ENCODE measurements around the gene PTGES3. TPM values are rescaled to one million over a fixed set of nuclear protein-coding genes. Genes with fewer than 3 reads are reported as not detected.

The PTGES3 gene
- polyA plus RNA-seq, 2 of the 4 experiments (the other 2 are of a cell fraction) = 272 to 406 TPM

DNA sequence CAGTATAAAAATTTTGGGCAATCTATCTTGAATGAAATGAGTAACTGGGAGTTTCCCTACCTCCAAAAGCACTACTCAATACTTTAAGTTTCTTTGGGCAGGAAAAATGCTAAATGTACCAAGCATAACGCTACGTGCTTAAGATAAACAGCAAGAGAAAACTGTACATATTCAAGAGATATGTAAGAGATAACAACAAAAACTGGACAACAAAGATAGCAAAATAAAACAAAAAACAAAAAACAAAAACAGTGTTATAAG lies 20.0 kb downstream of the PTGES3 start:
- POLR2A ChIA-PET = interaction anchor here (0.6 kb wide), 1 partner anchor 20 kb away, joined by 3 read pairs; the partner anchor contains the start of gene PTGES3
- no peak for FAIRE-seq

DNA sequence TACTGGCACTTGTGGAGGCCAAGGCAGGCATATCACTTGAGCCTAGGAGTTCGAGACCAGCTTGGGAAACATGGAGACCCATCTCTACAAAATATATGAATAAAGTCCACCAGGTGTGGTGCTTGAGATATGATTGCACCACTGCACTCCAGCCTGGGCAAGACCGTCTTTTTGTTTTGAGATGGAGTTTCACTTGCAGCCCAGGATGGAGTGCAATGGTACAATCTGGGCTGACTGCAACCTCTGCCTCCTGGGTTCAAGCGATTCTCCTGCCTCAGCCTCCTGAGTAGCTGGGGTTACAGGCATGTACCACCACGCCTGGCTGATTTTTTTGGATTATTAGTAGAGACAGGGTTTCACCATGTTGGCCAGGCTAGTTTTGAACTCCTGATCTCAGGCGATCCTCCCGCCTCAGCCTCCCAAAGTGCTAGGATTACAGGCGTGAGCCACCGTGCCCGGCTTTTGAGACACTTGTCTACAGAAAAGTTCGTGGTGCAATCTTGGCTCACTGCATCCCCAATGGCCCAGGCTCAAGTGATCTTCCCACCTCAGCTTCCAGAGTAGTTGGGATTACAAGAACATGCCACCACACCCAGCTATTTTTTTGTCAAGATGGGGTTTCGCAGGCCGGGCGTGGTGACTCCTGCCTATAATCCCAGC lies 26.0 kb downstream of the PTGES3 start:
- Histone ChIP-seq H3K4me1 (no peaks in the 10 kb centered on the region), H3K9me3 (no peaks in the 10 kb centered on the region), H3K27ac (no peak overlapping the region), H3K4me2 (no peak overlapping the region), H3K4me3 (no peak overlapping the region)
- POLR2A ChIA-PET = interaction anchor here (0.5 to 1.0 kb wide), 3 partner anchors 22 to 26 kb away, joined by 3 to 4 read pairs (median 3); partner anchors contain the start of gene PTGES3
- DNase-seq (ENCODE audit: low read depth in 1 of 2, low spot score in 1 of 2) (no peak), FAIRE-seq (no peak), ATAC-seq (peak in 1 of 2 experiments; percentile 16; a peak in 3 of 6 replicates)
- TF ChIP-seq PHF8 (IDR thresholded peaks at IDR 0.05; ENCODE audit: borderline replicate concordance, low read depth) = no peak
- no peak for TF ChIP-seq NFE2L2 (conservative IDR thresholded peaks at IDR 0.05; ENCODE audit: low read length)
- no peak for TF ChIP-seq FOXS1 (CRISPR knock-in tag; IDR thresholded peaks at IDR 0.05)
- no peak for TF ChIP-seq EHMT2 (IDR thresholded peaks at IDR 0.05; ENCODE audit: low read depth)
- no peak for TF ChIP-seq RFX5 (IDR thresholded peaks at IDR 0.05)
- no peak for TF ChIP-seq HOXA7 (CRISPR knock-in tag; IDR thresholded peaks at IDR 0.05)
- TF ChIP-seq, protein P1, sequence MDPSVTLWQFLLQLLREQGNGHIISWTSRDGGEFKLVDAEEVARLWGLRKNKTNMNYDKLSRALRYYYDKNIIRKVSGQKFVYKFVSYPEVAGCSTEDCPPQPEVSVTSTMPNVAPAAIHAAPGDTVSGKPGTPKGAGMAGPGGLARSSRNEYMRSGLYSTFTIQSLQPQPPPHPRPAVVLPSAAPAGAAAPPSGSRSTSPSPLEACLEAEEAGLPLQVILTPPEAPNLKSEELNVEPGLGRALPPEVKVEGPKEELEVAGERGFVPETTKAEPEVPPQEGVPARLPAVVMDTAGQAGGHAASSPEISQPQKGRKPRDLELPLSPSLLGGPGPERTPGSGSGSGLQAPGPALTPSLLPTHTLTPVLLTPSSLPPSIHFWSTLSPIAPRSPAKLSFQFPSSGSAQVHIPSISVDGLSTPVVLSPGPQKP (IDR thresholded peaks at IDR 0.05; ENCODE audit: low read depth, low read length) = no peak
- no peak for TF ChIP-seq CBX2 (IDR thresholded peaks at IDR 0.05; ENCODE audit: borderline replicate concordance, low read depth)
- no peak for TF ChIP-seq HEYL (CRISPR knock-in tag; IDR thresholded peaks at IDR 0.05)
- no peak for TF ChIP-seq RNF2 (IDR thresholded peaks at IDR 0.05; ENCODE audit: borderline replicate concordance, low read depth)
- no peak for TF ChIP-seq ZNF302 (CRISPR knock-in tag; IDR thresholded peaks at IDR 0.05)
- TF ChIP-seq, protein P2, sequence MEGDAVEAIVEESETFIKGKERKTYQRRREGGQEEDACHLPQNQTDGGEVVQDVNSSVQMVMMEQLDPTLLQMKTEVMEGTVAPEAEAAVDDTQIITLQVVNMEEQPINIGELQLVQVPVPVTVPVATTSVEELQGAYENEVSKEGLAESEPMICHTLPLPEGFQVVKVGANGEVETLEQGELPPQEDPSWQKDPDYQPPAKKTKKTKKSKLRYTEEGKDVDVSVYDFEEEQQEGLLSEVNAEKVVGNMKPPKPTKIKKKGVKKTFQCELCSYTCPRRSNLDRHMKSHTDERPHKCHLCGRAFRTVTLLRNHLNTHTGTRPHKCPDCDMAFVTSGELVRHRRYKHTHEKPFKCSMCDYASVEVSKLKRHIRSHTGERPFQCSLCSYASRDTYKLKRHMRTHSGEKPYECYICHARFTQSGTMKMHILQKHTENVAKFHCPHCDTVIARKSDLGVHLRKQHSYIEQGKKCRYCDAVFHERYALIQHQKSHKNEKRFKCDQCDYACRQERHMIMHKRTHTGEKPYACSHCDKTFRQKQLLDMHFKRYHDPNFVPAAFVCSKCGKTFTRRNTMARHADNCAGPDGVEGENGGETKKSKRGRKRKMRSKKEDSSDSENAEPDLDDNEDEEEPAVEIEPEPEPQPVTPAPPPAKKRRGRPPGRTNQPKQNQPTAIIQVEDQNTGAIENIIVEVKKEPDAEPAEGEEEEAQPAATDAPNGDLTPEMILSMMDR (IDR thresholded peaks at IDR 0.05) = no peak
- TF ChIP-seq, protein P3, sequence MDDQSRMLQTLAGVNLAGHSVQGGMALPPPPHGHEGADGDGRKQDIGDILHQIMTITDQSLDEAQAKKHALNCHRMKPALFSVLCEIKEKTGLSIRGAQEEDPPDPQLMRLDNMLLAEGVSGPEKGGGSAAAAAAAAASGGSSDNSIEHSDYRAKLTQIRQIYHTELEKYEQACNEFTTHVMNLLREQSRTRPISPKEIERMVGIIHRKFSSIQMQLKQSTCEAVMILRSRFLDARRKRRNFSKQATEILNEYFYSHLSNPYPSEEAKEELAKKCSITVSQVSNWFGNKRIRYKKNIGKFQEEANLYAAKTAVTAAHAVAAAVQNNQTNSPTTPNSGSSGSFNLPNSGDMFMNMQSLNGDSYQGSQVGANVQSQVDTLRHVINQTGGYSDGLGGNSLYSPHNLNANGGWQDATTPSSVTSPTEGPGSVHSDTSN (IDR thresholded peaks at IDR 0.05) = no peak
- TF ChIP-seq, protein P4, sequence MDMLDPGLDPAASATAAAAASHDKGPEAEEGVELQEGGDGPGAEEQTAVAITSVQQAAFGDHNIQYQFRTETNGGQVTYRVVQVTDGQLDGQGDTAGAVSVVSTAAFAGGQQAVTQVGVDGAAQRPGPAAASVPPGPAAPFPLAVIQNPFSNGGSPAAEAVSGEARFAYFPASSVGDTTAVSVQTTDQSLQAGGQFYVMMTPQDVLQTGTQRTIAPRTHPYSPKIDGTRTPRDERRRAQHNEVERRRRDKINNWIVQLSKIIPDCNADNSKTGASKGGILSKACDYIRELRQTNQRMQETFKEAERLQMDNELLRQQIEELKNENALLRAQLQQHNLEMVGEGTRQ (IDR thresholded peaks at IDR 0.05) = no peak
- TF ChIP-seq NR3C1 (IDR thresholded peaks at IDR 0.05) = no peak
- TF ChIP-seq ZSCAN20 (CRISPR knock-in tag; IDR thresholded peaks at IDR 0.05) = no peak
- CTCF ChIA-PET = interaction anchor here (0.5 to 2.3 kb wide), 5 partner anchors 8 to 255 kb away, joined by 3 to 8 read pairs (median 3); no protein-coding TSS in a partner anchor
- WGBS (ENCODE audit: missing lambda C conversion rate) = 85% methylated on average over 13 of the region's 13 CpGs

More for the DNA sequence above, 20.0 kb downstream of the PTGES3 start:
- 92% methylated on average over 2 of the region's 2 CpGs for WGBS (ENCODE audit: missing lambda C conversion rate)
- Histone ChIP-seq H3K9me3 (no peaks in the 10 kb centered on the region), H3K4me1 (peaks cover 34% of the 10 kb centered on the region), H3K4me2 (no peak overlapping the region), H3K27ac (no peak overlapping the region; a peak in 1 of 6 replicates), H3K4me3 (no peak overlapping the region)
- ATAC-seq (no peak), DNase-seq (ENCODE audit: low read depth in 1 of 2, low spot score in 1 of 2) (no peak)
- no peak for TF ChIP-seq HEYL (CRISPR knock-in tag; IDR thresholded peaks at IDR 0.05)
- no peak for TF ChIP-seq CEBPB (IDR thresholded peaks at IDR 0.05)
- no peak for TF ChIP-seq ZNF302 (CRISPR knock-in tag; IDR thresholded peaks at IDR 0.05)
- TF ChIP-seq POLR2A (IDR thresholded peaks at IDR 0.05; ENCODE audit: low read length) = no peak
- TF ChIP-seq TFCP2L1 (CRISPR knock-in tag; IDR thresholded peaks at IDR 0.05) = no peak
- CTCF ChIA-PET = interaction anchor here (0.9 kb wide), 1 partner anchor 32 kb away, joined by 3 read pairs; no protein-coding TSS in a partner anchor

All from A549 (cell line).